ENCODE results near the gene RNF38.
A peak's percentile ranks its signal among the peaks of the same experiment; 100 is the strongest.
"Not testable (repeated sequence)": the region's sequence is repeated elsewhere in the genome, so short reads cannot be mapped to it uniquely, and the experiment has no call there.

Gene RNF38

GRCh38 chr9:36402536-36402935 lies 2.5 kb upstream of the RNF38 start:
- DNase-seq: no peak

GRCh38 chr9:36401897-36402480 lies 1.9 kb upstream of the RNF38 start:
- no peak for DNase-seq

DNA sequence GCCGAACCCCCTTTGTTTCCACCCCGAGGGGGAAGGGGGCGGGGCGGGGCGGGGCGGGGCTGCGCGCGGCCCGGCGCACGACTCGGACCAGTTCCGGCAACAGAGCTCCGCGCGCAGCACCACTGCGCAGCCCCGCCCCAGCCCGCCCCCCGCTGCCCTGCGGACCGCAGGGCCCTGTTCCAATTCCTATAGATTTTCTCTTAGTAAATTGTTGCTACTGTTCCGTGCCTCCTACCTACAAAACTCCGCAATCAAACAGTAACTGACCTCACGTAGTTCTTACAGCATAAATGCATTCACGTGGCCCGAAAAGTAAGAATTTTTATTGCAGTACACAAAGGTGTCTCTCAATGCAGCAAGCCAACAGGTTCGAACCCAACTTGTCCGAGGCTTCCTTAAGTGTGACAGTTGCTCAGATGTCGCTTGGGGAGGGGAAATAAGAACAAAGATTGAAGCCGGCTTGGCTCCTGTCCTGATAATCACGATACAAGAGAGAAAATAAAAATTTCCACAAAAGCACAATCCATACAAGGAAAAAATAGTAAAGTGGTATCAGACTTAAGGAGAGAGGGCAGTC lies 1.2 kb upstream of the RNF38 start:
- peak; percentile 89 for DNase-seq

DNA sequence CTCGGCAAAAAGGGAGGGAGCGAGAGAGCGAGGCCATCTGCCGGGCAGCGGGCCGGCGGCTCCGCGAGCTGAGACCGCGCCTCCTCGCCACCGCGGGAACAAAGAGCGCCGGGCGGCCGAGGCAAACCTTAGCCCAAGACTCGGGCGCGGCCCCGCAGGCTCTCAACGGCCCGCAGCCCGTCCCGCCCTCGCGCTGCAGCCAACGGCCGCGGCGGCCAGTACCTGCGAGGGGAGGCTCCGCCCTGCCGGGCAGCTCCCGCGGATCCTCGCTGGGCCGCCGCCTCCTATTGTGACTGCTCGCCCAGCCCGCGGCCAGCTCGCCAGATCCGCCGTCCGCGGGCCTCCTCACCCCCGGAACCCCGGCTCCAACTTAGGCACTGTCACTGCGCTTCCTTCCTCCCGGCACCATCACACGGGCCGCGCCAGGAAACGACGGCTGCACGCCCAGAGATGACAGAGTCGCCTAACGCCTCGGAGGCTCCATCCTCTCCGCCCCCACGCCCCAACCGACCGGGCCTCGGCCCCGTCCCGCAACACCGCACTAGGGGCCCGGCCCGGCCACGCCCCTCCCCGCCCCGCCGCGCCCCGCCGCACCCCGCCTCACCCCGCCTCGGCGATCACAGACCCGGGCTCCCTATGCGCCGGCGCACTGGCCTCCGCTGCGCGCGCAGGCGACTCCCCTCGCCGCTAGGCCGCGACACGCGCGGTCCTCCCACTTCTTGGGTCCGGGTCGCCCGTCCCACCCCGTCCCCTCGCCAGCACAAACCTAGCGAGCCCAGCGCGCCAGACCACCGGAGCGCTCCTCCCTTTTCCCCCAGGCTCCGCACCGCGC lies 479 bp upstream of the RNF38 start:
- DNase-seq: peak; percentile 90

DNA sequence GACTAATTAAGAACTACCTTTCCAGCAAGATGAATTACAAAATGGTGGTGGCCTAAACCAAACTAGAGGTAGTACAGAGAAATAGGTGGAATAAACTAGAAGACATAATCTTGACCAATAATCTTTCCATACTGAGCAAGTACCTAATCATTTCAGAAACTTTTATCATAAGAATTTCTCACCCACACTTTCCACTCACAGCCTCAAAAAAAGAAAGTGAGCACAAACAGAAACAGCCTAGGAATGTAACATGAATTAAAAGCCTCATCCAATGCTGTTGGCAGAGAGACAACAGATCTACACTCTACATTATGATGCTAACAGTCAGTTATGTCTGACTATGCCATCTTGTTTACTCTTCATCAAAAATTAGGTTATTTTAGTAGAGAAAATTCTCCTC lies 1.3 kb downstream of the RNF38 start:
- no peak for DNase-seq

DNA sequence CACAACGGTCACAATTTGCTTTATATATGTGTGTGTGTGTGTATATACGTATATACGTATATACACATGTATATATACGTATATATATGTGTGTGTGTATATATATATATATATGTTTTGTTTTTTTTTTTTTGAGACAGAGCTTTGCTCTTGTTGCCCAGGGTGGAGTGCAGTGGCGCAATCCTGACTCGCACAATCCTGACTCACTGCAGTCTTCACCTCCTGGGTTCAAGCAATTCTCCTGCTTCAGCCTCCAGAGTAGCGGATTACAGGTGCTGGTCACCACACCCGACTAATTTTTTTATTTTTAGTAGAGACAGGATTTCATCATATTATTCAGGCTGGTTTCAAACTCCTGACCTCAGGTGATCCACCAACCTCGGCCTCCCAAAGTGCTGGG lies 3.1 kb downstream of the RNF38 start:
- no peak for DNase-seq

- DNase-seq: no peak
Measured at GRCh38 chr9:36392489-36392888, 7.6 kb downstream of the RNF38 start.

DNA sequence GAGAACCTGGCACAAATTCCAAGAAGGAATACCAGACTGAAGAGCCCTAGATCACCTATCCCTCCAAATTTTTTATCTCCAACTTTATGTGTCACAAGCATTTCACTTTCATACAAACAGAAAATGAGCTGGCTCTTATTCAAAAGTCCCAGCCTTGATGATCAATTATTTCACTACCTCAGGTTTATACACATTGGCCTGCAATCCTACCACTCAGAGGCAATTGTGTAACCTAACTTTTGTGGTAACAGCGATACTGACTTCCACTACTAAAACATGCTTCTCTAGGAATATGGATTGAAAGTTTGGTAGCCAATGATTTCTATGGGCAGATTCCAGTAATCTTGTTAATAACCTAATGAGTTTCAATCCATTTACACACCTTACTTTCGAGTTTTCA lies 10.5 kb downstream of the RNF38 start:
- DNase-seq: no peak

DNA sequence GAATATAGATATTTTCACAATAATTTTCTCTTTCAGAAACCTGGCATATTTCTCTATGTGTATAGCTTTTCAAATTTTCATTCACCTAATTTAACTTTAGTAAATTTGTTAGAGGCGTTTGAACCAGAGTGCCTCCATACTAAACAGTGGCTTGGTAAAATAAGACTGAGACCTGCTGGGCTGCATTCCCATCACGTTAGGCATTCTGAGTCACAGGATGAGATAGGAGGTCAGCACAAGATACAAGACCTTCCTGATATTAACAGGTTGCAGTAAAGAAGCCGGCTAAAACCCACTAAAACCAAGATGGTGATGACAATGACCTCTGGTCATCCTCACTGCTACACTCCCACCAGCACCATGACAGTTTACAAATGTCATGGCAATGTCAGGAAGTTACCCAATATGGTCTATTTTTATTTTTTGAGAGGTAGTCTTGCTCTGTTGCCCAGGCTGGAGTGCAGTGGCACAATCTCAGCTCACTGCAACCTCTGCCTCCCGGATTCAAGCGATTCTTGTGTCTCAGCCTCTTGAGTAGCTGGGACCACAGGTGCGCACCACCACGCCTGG lies 13.6 kb downstream of the RNF38 start:
- DNase-seq: not testable (repeated sequence)

GRCh38 chr9:36382484-36382883 lies 17.6 kb downstream of the RNF38 start:
- no peak for DNase-seq

DNA sequence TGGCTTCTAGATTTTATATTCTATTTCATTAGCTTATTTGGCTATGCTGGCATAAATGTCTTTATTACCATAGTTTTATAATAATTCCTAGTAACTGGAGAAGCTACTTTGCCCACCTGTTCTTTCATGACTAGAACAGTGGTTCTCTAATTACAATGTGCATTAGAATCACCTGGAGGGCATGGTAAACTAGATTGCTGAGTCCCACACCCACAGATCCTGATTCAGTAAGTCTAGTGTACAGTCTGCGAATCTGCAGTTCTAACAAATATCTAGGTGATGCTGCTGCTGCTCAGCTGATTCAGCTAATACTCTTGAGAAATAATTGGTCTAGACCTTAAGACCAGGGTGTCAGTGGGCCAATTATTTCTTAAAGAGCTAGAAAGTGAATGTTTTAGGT lies 35.5 kb downstream of the RNF38 start:
- no peak for DNase-seq

DNA sequence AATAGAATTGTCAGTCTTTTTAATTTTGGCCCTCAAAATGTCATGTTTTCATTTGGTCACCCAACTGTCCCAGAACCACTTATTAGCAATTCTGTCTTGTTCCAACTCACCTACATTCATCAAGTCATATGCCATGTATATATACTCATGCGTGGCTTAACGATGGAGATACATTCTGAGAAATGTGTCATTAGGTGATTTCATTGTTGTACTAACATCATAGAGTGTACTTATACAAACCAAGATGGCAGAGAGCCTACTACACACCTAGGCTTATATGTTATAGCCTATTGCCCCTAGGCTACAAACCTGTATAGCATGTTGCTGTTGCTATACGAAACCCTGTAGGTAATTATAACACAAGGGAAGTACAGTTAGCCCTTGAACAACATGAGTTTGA lies 36.6 kb downstream of the RNF38 start:
- DNase-seq: no peak

DNA sequence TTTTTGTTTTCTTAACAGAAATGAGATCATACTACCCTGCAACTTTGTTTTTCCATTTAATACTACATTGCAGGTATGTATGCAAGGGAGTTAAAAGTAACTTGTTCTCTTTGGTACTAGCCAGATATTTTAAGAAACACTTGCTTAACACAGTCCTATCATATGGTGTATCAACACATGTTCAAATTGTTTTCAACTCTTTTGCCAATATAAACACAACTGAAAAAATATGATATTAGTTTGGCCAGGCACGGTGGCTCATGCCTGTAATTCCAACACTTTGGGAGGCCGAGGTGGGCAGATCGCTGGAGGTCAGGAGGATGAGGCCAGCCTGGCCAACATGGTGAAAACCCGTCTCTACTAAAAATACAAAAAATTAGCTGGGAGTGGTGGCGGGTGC lies 41.6 kb downstream of the RNF38 start:
- no peak for DNase-seq

DNA sequence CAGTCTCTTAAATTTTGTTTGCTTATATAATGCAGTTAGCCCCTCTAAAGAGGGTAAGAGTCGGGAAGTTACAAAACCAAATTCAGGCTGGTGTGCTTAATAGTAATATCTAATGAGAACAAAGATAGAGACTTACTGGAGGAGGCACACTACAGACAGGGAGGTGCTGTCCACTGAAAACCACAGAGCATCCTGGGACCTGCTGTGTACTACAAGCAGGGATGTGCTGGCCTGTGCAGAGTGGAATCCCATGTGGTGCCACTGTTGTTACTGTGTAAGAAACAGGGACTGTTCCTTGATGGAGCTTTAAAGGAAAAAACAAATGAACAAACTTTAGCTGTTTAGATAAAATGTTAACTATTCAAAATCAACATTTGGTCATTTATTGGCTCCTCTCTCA lies 42.4 kb downstream of the RNF38 start:
- DNase-seq: no peak

GRCh38 chr9:36346569-36346968 lies 53.5 kb downstream of the RNF38 start:
- DNase-seq: no peak

DNA sequence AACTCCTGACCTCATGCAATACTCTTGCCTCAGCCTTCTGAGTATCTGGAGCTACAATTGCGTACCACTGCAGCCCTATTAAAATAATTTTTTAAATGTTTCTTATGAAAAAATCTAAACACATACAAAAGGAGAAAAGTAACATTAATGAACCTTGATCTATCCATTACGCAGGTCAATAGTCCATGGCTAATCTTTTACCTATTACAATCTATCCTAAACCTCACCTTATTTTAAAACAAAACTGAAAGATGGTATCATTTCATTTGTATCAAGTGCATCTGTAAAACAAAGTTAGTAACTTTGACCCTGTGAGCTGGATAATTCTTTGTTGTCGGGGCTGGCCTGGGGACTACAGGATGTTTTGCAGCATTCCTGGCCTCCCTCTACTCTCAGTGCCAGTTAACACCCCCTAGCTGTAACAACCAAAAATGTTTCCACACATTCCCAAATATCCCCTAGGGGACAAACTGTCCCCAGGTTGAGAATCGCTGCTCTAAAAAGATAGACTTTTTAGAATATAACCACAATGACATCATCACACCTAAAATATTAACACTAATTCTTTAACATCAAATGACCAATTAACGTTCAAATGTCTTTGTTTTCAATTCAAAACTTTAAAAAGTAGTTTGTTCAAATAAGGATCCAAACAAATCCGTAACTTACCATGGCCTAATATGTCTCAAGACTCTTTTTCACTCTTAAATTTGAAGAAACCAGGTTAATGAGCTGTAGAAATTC lies 54.8 kb downstream of the RNF38 start:
- no peak for DNase-seq

DNA sequence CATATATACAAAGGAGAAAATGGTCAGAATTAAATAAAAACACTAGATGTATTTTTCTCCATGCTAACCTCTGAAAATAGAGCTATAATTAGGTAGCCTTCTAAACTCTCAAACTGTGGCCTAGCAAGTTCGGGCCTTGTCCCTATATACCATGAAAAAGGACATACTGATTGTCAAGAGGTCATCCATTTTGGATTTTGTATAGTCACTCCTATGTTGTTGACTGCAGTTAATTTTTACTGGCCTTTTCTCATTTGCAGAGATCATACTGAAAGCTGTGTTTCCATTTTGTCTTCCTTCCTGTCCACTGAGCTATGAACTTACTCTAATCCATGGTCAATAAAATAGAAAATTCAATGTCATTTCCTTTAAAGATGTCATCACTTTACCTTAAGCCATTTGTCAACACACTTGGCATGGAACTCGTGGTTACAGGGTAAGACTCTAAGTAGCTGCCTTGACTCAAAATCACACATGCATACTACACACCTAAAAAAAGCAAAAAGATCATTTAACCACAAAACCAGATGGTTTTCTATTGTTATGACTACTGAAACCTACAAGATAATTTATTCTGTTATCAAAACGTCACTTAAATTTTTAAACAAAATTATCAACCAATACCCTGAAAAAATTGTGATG lies 58.0 kb downstream of the RNF38 start:
- DNase-seq: no peak

- DNase-seq: no peak
Measured at GRCh38 chr9:36337865-36338264, 62.2 kb downstream of the RNF38 start.

GRCh38 chr9:36337002-36337401 lies 63.1 kb downstream of the RNF38 start:
- DNase-seq: no peak

DNA sequence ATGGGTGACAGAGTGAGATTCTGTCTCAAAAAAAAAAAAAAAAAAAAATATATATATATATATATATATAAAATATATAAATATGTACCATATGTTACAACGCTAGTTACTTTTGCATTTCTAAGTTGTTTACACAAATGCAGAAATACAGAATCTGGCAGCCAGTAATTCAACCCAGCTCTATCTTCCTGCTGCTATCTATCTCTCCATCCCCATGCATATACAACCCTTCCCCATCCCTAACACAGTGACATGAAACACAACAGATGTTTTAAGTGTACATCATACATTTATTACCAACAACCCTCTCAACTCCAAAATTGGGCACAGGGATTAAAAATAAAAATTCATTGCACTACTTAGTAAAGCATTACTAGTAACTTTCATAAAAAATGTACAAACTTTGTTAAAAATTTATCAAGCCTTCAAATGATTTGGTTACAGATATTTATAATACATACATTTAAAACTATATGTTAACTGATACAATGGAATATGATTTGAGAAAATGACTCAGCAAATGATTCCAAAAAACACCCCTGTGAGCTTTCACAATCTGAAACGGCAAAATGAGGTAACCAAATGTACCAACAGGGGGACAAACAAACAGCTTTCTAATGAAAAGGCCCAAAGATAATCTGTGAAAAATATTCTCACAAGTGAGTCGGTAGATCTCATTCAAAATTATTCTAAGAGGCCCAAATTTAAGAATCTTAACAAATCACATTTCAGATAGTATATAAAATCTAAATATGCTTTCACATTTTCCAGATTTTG lies 63.8 kb downstream of the RNF38 start:
- no peak for DNase-seq

DNA sequence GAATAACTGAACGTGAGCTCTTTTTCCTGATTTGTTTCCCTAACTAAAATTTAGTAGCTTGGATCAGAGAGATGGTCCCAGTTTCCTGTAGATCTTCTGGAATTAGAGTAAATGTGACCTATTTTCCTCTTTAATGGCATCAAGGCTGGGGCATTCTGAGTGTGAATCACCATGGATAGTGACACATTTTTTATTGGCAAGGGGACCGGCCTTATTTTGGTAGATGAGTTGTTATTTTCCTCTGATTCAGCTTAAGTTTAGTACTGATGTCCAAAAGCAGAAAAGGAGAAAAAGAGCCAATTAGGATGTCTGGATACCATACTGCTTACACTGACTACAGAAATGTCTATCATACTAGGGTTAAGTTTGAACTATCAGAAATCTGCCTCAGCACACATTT lies 68.1 kb downstream of the RNF38 start:
- DNase-seq: no peak

DNA sequence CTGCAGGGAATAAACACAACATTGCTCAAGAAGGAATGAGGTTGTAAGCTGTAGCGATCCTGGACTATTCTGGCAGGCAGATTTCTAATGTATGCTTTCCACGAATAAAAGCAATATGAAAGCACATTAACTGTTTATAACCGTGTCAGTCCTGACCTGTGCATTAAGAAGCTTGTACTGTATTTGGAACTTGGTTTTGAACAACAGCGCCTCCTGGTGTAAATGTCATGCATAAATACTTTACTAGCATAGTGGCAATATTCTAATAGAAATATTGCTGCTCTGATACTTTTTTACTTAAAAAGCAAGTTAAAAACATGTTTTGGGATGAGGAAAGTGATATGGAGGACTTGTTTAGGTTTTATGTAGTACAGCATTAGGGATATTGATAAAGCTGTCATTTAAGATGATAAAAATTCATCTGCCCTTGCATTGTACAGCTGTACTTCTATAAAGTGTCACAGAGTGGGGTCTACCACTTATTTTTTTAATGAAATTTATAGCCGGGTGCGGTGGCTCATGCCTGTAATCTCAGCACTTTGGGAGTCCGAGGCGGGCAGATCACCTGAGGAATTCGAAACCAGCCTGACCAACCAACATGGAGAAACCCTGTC lies 71.2 kb downstream of the RNF38 start:
- DNase-seq: peak; percentile 62

All from NCI-H345 (cell line).